ENCODE measurements around the gene RAB26.
A peak's percentile ranks its signal among the peaks of the same experiment; 100 is the strongest.
"Not testable (repeated sequence)": the region's sequence is repeated elsewhere in the genome, so short reads cannot be mapped to it uniquely, and the experiment has no call there.

Gene RAB26

DNA sequence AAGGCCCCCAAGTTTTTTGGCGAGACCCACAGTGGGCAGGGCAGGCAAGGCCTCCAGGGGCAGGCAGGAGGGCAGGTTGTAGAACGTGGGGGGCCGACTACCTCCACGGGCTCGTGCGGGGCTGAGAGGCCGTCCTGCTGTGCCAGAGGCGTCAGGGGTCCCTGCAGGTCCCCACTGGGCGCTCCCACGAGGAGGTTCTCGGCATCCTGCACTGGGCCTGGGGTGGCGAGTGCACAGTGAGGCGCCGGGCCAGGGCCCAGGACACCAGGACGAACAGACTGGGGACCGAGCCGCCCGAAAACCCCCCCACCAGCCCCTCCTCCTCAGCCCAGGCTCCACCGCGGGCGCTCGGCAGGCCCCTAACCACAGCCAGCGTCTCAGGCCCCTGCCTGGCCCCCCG lies 32.0 kb upstream of the RAB26 start:
- not testable (repeated sequence) for DNase-seq

DNA sequence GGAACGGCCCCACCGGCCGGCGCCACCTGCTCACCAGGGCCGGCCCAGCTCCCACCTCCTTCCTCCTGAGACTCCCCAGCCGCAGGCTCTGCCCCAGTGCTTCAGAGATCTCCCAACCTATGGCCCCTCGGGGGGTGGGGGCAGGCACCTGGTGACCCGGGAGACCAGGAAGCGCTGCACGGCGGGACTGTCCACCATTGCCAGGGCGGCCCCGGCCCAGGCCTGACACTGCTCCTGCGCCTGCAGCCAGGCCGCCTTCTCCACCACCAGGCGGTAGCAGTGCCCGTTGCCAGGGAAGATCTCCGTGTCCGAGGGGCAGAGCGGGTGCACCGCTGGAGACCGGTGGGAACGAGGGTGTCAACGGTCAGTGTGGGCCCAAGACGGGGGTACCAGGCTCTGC lies 31.1 kb upstream of the RAB26 start:
- DNase-seq = not testable (repeated sequence)

DNA sequence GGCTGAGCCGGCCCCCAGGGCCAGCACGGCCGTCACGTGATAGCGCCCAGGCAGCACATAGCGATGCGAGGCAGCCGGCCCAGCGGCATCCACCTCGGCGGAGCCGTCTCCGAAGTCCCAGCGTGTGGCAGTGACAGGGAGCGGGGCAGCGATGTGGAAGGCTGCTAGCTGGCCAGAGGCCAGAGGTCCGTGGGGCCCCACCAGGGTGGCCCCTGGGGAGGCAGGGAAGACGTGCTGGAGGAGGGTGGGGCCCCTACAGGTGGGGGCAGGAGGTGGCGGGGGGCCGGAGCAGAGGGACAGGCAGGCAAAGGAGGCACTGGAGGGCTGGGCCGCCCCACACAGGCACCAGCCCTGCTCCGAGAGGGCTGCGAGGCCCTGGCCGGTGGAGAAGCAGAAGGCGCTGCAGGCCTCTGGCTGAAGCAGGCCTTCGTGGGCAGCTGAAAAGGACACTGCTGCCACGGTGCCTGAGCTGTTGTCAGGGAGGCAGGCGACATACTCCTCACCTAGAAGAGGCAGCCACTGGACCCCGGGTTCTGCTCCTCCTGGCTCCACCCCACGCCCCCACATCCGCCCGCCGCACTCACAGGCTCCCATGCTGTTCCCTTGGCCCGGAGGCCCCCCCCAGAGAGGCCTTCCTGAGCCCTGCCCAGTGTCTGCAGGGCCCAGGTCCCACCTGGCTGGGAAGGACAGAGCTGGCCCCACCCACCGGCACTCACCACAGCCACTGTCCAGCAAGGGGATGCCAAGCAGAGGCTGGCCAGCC lies 30.3 kb upstream of the RAB26 start:
- not testable (repeated sequence) for DNase-seq

DNA sequence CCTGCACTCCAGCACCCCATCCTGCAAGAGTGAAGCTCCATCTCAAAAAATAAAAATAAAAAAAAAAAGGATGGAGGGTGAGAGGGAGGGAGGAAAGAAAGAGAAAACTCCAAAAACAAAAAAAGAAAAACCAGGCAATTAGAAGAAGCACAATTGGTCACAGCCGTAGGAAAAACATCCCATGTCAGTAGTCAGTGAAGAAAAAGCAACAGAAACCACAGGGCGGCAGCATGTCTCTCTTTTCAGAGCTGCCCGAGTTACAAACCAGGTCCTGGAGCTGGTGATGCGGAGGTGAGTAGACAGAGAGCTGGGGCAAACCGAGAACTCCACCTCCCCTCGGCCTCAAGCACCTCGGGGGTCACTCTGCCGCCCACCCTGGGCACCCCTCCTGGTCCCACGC lies 27.1 kb upstream of the RAB26 start:
- peak in 41 of 56 donors; percentile 9 to 85 (median 41) for DNase-seq

DNA sequence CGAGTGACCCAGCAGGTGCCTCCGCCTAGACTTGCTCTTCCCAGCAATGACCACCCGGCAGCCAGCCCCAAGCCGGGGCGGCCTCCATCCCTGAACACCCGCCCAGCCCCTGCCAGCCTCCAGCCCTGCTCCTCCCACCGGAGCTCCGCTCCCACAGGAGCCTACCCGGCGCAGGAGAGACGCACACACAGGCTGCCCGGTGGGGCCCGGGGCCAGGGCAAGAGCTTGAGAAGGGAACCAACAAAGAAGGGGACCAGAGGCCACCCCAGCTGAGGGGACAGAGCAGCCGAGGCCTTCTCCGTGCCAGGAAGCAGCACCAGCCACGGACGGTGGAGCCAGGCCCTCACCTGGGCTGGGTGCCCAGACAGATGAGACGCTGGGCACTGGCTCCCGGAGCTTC lies 26.6 kb upstream of the RAB26 start:
- DNase-seq = peak in 34 of 56 donors; percentile 4 to 69 (median 34)

DNA sequence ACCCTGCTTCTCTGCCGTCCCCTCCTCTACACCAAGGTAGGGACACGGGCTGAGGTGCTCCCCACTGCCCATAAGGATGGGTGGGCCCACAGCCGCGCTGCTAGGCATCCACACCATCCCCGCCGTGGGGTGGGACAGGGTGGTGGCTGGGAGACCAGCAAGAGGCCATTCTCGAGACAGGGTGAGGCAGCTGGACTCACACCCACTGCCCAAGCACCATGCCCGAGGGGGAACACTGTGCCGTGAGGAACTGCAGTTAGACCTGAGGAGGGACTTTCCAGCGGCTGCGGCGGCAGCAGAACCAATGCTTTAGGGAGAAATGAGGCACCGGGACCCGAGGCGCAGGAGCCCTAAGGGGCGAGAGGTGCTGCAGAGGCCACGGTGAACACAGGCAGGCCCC lies 26.0 kb upstream of the RAB26 start:
- no peak for DNase-seq

DNA sequence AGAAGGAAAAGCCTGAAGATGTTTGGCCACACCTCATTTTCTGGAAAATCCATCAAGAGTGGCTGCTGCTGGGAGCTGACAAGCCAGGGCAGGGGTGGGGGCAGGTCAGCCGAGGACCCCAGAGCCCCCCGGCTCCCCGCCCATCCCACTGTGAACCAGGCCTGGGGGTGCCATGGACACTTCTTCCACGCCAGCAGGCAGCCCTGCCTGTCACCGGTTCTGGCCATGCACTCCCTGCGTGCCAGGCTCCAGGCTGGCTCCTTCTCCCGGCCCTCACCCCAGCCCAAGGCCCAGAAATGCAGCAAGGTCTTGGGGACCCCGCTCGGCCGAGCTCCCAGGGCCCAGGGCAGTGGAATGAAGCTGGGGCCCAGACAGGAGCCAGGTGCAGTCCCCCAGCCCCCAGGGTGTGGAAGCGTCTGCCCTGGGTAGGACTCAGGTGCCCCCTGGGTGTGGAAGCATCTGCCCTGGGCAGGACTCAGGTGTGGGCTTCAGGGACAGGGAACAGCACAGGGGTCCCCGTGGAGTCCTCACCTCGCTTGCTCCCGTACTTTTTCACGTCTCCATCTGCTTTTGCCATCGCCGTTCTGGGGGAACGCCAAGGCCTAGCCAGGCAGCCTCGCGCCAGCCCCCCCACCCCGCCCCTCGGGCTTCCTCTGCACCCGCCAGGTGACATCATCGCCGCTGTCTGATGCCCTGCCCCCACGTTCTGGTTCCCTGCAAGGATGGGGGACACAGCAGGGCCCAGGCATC lies 25.3 kb upstream of the RAB26 start:
- not testable (repeated sequence) for DNase-seq

DNA sequence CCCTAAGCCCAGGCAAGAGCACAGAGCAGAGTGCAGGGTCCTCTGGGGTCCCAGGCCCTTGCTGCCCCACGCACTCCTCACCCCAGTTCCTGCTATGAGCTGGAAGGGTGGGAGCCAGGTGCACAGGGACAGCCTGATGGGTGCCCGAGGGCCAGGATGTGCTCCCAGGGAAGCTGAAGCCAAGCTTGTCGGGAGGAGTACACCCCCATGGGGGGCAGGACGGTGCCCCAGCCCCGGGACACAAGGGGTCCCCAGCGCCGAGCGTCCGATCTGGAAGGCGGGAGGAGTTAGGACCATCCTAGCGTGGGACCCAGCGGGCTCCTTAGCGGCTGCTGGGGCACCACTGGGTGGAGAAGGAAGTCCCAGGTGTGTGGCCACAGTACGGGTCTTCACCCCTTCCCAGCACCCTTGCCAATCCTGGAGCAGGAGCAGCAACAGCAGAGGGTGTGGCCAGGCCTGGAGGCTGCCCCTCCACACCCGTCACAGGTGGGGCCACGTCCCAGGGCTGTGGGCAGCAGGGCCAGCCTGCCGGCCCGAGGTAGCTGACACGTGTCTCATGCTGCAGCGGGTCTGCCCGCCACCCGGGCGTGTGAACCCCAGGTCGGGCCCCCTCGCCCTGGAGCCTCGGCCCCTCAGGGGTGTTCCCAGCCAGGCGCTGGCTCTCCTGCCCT lies 24.6 kb upstream of the RAB26 start:
- DNase-seq = peak in 1 of 56 donors; percentile 22

DNA sequence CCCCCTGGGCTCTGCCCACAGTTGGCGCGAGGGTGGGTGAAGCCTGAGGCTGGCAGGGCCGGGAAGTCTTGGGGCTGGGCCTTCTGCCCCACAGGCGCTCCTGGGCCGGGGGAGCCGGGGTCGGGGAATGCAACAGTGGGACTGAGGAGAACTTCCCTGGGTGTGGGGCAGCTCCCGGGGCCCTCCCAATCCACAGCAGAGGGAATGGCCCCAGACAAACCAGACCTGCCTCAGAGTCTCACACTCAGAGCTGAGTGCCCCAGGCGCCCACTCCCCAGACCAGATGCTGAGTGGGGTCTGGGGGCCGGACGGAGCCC lies 24.1 kb upstream of the RAB26 start:
- peak in 1 of 56 donors; percentile 51 for DNase-seq

DNA sequence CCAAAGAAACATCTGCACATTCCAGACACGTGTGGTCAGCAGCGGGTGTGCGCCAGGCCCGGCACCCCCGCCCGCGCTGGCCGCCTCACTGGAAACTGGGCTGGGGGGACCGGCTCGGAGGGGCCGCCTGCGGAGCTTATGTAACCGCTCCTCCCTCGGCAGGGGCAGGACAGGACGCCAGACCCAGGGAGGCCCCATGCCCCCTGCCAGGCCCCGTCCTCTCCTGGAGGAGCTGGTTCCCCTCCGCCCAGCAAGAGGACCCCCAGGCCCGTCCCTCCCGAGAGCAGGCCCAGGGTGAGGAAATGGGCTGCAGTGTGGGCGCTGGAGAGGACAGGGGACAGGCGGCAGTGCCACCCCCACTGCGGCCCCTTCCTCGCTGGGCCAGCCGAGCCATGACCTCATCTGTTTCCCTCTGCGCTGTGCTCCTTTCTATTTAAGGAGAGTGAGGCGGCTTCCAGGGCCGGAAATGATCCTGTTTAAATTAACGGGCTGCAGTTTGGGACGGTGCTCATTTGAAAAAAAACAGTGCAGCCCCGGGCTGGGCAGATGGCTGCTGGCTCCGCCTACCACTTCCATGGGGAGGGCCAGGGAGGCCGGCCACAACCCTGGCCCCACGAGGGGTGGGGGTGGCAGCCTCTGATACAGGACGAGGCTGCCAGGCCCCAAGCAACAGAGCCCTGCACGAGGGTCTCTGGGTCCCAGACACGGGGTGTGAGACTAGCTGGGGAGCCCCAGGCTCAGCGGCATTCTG lies 23.6 kb upstream of the RAB26 start:
- peak in 32 of 56 donors; percentile 14 to 72 (median 45) for DNase-seq

DNA sequence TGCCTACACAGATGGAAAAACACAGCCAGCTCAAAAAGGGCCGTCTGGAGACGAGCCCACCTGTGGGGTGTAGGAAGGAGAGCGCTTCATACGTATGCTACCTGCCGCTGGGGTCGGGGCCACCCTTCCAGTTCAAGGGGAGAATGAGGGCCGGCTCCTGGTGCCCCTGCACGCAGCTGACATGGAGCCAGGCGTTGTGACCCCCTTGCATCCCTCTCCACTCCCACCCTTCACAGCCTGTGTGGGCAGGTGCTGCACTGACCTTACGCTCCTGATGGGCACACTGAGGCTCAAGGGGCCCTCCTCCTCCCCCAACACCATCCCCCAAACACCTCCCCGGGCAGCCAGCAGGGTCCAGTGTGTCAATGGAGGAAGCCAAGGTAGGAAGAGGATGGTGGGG lies 22.8 kb upstream of the RAB26 start:
- not testable (repeated sequence) for DNase-seq

DNA sequence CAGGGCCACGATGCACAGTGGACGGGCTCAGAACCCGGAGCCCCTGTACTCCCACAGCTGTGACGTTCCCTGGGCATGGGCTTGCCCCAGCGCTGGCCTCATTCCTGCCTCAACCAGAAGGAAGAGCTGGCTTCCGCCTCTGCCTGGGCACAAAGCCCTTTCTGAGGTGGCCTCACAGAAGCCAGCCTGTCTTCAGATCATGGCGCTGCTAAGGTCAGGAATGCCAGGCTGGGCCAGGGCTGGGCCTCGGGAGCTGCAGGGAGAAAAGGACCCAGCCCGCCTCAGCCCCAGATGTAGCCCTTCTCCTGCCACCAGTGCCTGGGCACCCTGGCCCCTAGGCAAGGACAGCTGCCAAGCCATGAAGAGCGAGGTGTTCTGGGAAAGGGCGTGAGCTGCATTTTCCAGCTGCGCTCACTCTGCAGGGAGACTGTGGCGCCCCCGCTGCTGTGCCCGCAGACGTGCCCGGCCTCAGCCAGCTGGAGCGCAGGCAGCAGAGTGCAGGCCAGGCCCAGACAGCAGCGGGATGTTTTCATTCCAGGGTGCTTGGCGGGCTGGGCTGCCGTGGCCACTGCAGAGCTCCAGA lies 22.2 kb upstream of the RAB26 start:
- peak in 46 of 56 donors; percentile 32 to 89 (median 68) for DNase-seq

DNA sequence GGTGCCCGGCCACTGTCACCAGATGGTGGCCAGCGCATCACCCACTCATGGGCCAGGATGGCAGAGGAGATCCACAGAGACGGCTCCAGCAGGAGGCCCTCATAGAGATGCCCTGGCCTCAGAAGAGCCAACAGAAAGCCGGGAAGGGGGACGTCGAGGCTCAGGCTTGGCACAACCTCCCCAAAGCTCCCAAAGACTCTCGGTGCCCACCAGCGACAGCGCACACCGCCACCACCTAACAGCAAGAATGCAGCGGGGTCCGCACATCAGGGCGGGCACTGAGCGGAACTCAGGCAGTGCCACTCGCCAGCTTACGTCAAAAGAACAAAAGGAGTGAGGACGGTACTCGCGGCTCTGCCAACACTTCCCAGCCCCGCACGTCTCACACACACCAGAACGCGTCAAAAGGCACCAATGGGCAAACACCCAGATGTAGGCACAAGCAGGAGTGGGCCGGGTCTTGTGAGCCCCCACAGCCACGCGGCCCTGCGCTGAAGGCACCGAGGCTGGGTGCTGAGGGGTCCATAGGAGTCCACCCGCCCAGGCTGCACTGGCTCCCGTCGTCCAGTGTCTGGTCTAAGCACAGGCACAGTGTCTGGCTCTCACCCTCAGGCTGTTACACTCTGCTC lies 21.4 kb upstream of the RAB26 start:
- DNase-seq = peak in 20 of 56 donors; percentile 14 to 58 (median 33)

DNA sequence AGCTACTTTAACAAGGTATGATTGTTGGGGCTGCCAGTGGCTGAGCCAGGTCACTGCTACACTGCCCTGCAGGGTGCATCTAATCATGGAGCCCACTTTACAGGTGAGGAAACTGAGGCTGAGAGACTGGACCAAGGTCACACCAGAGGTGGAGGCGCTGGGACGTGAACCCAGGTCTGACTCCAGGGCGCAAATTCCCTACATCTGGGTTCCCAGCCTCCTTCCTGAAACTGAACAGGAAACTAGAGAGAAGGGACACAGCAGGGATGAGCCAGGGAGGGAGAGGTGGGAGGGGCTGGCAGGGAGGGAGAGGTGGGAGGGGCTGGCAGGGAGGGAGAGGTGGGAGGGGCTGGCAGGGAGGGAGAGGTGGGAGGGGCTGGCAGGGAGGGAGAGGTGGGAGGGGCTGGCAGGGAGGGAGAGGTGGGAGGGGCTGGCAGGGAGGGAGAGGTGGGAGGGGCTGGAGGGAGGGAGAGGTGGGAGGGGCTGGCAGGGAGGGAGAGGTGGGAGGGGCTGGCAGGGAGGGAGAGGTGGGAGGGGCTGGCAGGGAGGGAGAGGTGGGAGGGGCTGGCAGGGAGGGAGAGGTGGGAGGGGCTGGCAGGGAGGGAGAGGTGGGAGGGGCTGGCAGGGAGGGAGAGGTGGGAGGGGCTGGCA lies 20.7 kb upstream of the RAB26 start:
- DNase-seq = peak in 3 of 56 donors; percentile 16 to 56 (median 26)

DNA sequence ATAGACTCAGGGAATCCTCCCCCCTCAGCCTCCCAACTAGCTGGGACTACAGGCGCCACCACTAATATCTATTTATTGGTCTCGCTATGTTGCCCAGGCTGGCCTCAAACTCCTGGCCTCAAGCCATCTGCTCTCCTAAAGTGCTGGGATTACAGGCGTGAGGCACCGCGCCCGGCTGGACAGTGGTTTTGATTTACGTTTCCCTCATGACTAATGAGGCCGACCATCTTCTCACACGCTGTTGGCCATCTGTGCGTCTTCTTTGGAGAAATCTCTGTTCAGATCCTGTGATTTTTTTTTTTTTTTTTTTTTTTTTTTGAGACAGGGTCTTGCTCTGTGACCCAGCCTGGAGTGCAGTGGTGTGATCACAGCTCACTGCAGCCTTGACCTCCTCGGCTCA lies 19.2 kb upstream of the RAB26 start:
- not testable (repeated sequence) for DNase-seq

DNA sequence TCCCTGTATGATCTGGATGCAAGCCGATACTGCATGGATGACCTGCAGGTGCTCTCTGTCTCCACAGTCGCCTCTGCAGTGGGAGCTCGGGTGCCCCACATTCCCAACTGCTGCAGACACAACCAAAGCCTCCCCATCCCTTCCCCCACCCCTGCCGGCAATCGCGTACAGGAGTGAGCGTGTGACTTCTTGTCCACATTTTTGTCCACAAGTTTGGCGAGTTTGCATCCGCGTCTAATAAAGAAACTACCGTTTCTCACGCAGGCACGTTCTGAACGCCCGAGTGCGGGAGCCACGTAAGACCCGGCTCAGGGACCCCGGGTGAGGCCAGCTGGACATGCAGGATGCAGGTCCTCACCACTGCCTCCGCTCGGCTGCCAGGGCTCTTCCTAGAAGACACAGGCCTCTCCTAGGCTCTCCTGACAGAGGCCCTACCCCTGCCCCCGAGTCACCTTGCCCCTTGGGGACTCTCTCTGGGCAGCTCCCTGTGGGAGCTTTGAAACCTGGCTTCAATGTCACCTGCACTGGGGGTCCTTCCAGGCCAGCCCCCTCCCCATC lies 18.5 kb upstream of the RAB26 start:
- DNase-seq = not testable (repeated sequence)

DNA sequence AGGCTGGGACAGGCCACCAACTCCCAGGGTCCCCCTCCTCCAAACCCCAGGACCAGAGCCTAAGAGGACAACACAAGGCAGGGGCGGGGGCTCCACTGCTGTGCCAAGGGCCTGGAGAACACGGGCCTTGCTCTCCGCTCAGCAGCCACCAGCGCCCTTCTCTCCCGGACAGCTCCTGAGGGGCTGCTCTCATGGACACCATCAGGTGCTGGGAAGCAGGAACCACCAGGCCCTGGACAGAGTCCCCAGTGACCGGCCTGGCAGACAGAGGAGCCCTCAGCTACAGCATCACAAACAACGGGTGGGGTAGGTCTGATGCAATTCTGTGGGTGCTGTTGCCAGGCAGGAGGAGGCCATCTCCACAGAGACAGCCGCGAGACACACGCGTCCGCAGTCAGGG lies 14.6 kb upstream of the RAB26 start:
- peak in 1 of 56 donors; percentile 4 for DNase-seq

DNA sequence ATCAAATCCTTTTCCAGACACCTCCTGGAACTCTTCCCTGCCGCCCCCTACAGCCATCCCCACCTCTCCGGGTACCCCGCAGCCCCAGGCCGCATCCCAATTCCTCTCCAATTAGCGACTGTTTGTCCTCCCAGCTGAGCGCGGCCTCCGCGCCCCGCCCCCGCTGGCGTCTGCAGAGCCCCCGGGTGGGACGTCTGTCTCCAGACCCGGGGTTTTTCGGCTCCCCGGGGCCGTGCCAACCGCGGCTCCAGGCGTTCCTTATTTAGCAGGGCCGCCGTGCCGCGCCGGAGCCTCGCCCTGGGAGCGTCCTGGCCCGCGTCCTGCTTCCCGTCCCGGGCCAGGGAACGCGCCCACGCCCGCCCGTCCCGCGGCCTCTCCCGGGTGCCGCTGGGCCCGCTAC lies 13.4 kb upstream of the RAB26 start:
- peak in 2 of 56 donors; percentile 15 to 36 for DNase-seq

DNA sequence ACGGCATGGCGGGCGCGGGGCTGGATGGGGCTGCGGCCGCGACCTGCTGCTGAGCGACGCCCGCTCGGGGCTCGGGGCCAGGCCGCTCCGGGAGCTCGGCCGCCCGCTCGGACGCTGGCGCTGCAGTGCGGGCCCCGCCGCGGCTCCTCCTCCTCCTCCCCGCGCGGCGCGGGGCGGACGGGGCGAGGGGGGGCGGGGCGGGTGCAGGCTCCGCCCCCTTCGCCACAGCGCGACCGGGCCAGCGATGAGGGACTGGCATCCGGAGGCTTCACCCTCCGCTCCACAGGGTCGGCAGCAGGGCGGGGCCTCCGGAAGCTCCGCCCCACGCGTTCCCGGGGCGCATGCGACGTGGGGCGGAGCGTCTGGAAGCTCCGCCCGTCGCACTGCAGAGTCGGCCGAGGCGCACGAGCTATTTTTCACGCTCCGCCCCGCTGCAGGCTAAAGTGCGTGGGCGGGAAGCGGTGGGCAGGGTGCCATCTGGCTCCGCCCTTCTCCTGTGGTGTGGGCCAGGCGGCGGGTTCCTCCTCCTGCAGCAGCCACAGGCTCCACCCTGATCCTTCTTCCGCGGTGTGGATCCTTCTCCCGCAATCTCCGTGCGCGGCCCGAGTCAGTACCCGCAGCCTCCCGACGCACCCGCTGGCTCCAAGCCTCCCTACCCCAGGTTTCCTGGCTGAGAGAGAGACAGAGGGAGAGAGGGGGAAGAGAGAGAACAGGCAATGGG lies 12.5 kb upstream of the RAB26 start, which contains the start of gene PKD1:
TSS of gene PKD1 (minus strand) at position 129 of the 721 bp plus-strand sequence. CDS start 209 bp downstream, outside the sequence.
- DNase-seq = peak in 55 of 56 donors; percentile 32 to 97 (median 82)

Measured in nucleus accumbens (tissue), 56 donors.